LNCaP clone FGC (cell line): ENCODE results near the gene LIPA.

Experiments used
- DNase-seq: peaks from one replicate; pipeline ENCODE4 v3.0.0-alpha.2; 2011; ENCODE audit warnings: low read depth
- H3K4me3 ChIP-seq: 2 replicates; pipeline ENCODE4 v1.5.1; 2011; ENCODE audit warnings: mild to moderate bottlenecking, low read depth, low read length, control low read depth
- CTCF ChIP-seq: IDR thresholded peaks from 2 replicates; pipeline ENCODE4 v1.5.1; 2012; ENCODE audit warnings: mild to moderate bottlenecking; ENCODE audit not compliant: control insufficient read depth, insufficient read depth; ENCODE audit errors: extremely low read depth

The LIPA gene

GRCh38 chr10:89251409-89252224 lies at the start of gene LIPA:
LIPA (minus strand) TSS chr10:89251775; CDS start chr10:89247648, 4,127 bp downstream.
- no peak for TF ChIP-seq CTCF
- DNase-seq: peak; percentile 95
- peak within 1 kb of the TSS; percentile 85 for H3K4me3 ChIP-seq

- H3K4me3 ChIP-seq: peak overlapping the region; percentile 48
Measured at GRCh38 chr10:89301232-89301631, 49.7 kb upstream of the LIPA start.

GRCh38 chr10:89299031-89299430 lies 47.5 kb upstream of the LIPA start:
- TF ChIP-seq CTCF: no peak
- no peak for DNase-seq
- H3K4me3 ChIP-seq: no peak overlapping the region

More at GRCh38 chr10:89301232-89301631, 49.7 kb upstream of the LIPA start:
- DNase-seq: no peak
- no peak for TF ChIP-seq CTCF

- no peak overlapping the region for H3K4me3 ChIP-seq
- no peak for TF ChIP-seq CTCF
Measured at GRCh38 chr10:89297791-89298190, 46.2 kb upstream of the LIPA start.

GRCh38 chr10:89297356-89297755 lies 45.8 kb upstream of the LIPA start:
- TF ChIP-seq CTCF: no peak
- no peak for DNase-seq
- H3K4me3 ChIP-seq: no peak overlapping the region

More at GRCh38 chr10:89297791-89298190, 46.2 kb upstream of the LIPA start:
- no peak for DNase-seq

GRCh38 chr10:89296220-89296648 lies 44.7 kb upstream of the LIPA start:
- TF ChIP-seq CTCF: no peak
- no peak for DNase-seq
- H3K4me3 ChIP-seq: no peak overlapping the region
